Measurements from ENCODE around the gene CPNE2.
"Not testable (repeated sequence)": the region's sequence is repeated elsewhere in the genome, so short reads cannot be mapped to it uniquely, and the experiment has no call there.

CPNE2 gene

DNA sequence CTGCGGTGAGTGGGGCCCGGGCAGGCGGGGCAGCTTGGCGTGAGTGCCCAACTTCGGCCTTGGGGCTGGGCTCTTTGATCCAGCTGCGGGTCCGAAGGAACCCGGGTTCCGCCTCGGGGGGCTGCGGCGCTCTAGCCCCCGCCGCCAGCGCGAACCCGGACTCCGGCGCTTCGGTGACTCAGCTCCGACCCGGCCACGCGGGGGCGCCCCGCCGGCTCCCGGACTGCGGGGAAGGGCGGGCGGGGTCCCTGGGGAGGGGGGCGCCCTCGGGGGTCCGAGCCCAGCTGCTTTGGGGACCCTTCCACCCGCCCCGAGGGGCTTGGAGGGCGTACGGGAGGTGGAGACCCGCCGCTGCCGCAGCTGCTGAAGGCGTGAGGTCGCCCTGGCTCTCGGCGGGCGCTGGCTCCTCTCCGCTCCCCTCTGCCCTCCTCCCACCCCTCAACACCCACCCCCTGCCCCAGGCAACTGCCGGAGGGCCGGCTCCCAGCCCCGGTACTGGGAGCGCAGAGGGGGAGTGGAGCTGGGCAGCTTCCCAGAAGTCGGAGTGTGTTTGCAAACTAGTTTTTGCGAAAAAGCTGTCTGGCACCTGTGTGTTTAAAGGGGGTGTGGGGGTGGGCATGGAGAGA, 516 bp downstream of the CPNE2 start:
- H3K9ac ChIP-seq (ENCODE audit: insufficient read length, low read depth) = peak overlapping the region; percentile 92
- no peak for DNase-seq (ENCODE audit: low read depth, low spot score)
- no peaks in the 10 kb centered on the region for H3K27me3 ChIP-seq (ENCODE audit: insufficient read depth, insufficient read length)
- peaks cover 25% of the 10 kb centered on the region for H3K36me3 ChIP-seq (ENCODE audit: insufficient read depth, insufficient read length, low read length)
- peak overlapping the region; percentile 76 for H3K4me3 ChIP-seq (ENCODE audit: insufficient read length, low read depth)
- H3K4me1 ChIP-seq (ENCODE audit: insufficient read depth, insufficient read length) = peaks cover 22% of the 10 kb centered on the region
- no peak for TF ChIP-seq YY1 (IDR thresholded peaks at IDR 0.05; ENCODE audit: insufficient read depth, insufficient read length)
- TF ChIP-seq SUZ12 (IDR thresholded peaks at IDR 0.05; ENCODE audit: extremely low read depth, insufficient read depth, insufficient read length) = no peak
- TF ChIP-seq ZNF274 (IDR thresholded peaks at IDR 0.05; ENCODE audit: low read depth, low read length) = no peak
- no peaks in the 10 kb centered on the region for H3K9me3 ChIP-seq (ENCODE audit: insufficient read depth, low read length)

DNA sequence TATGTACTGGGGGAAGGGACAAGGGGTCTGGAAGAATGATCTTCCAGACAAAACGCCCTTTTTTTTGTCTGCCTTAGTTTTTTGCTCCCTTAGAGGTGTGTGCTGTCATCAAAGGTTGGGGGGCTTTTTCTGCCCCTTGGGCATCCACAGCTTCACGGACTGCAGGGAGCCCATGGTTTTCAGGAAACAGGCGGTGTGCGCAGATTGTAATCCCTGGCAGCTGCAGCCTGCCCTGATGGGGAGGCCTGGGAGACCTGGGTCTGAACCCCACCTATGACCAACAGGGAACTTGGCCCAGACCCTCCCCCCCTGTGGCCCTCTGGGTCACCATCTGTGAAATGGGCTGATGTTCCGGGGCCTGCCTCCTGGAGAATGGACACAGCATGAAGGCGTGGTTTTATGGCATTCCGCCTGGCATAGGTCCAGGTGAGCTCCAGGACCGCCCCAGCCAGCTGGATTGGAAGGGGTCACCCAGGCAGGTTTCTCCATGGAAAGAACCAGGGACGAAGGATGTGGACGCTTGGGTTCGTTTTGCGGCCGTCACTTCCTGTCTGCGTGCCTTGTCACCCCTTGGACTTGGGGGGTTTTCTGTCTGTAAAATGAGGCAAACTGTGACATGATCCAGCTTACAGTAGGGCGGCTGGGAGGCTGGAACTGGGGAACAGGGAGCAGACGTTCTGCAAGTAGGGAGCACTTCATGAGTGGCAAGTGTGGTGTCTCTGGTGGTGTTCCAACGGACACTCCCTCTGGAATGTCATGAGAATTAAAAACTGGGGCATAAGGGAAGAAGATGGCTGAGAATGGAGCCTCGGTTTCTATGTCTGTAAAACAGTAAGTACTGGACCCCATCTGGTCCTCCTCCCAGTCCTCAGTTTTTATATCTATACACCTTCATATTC, 1.5 kb downstream of the CPNE2 start:
- TF ChIP-seq YY1 (IDR thresholded peaks at IDR 0.05; ENCODE audit: insufficient read depth, insufficient read length) (no peak), ZNF274 (IDR thresholded peaks at IDR 0.05; ENCODE audit: low read depth, low read length) (no peak), SUZ12 (IDR thresholded peaks at IDR 0.05; ENCODE audit: extremely low read depth, insufficient read depth, insufficient read length) (no peak)
- Histone ChIP-seq H3K9ac (ENCODE audit: insufficient read length, low read depth) (peak overlapping the region; percentile 72), H3K27me3 (ENCODE audit: insufficient read depth, insufficient read length) (no peaks in the 10 kb centered on the region), H3K4me3 (ENCODE audit: insufficient read length, low read depth) (peak overlapping the region; percentile 76), H3K4me1 (ENCODE audit: insufficient read depth, insufficient read length) (peaks cover 26% of the 10 kb centered on the region), H3K36me3 (ENCODE audit: insufficient read depth, insufficient read length, low read length) (peaks cover 25% of the 10 kb centered on the region), H3K9me3 (ENCODE audit: insufficient read depth, low read length) (no peaks in the 10 kb centered on the region)
- no peak for DNase-seq (ENCODE audit: low read depth, low spot score)

DNA sequence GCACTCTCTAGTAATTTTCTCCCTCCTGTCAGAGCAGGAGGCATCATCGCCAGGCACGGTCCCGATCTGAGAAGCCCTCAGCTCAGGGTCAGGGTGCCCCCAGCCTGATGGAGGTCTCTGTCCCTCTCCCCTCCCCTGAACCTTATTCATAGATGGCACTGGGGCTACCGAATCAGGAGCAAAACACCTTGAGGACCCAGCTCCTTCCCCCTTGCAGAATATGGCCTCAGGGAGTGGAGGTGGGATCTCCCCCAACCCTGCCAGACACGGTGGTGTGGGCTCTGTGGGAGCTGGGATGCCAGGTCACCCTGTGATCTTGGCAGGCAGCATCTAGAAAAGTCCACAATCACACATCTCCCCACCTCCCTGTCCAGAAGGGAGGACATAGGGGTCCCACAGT, 2.5 kb downstream of the CPNE2 start:
- no peak for DNase-seq (ENCODE audit: low read depth, low spot score)
- TF ChIP-seq SUZ12 (IDR thresholded peaks at IDR 0.05; ENCODE audit: extremely low read depth, insufficient read depth, insufficient read length) = no peak
- no peak for TF ChIP-seq ZNF274 (IDR thresholded peaks at IDR 0.05; ENCODE audit: low read depth, low read length)
- no peak for TF ChIP-seq YY1 (IDR thresholded peaks at IDR 0.05; ENCODE audit: insufficient read depth, insufficient read length)
- Histone ChIP-seq H3K36me3 (ENCODE audit: insufficient read depth, insufficient read length, low read length) (peaks cover 25% of the 10 kb centered on the region), H3K9ac (ENCODE audit: insufficient read length, low read depth) (no peak overlapping the region), H3K4me1 (ENCODE audit: insufficient read depth, insufficient read length) (peaks cover 29% of the 10 kb centered on the region), H3K4me3 (ENCODE audit: insufficient read length, low read depth) (no peak overlapping the region), H3K9me3 (ENCODE audit: insufficient read depth, low read length) (no peaks in the 10 kb centered on the region), H3K27me3 (ENCODE audit: insufficient read depth, insufficient read length) (no peaks in the 10 kb centered on the region)

GRCh38 chr16:57096192-57096591, 3.8 kb downstream of the CPNE2 start:
- peaks cover 25% of the 10 kb centered on the region for H3K36me3 ChIP-seq (ENCODE audit: insufficient read depth, insufficient read length, low read length)
- no peak for TF ChIP-seq YY1 (IDR thresholded peaks at IDR 0.05; ENCODE audit: insufficient read depth, insufficient read length)
- TF ChIP-seq SUZ12 (IDR thresholded peaks at IDR 0.05; ENCODE audit: extremely low read depth, insufficient read depth, insufficient read length) = no peak
- no peak for TF ChIP-seq ZNF274 (IDR thresholded peaks at IDR 0.05; ENCODE audit: low read depth, low read length)
- no peak for DNase-seq (ENCODE audit: low read depth, low spot score)
- no peak overlapping the region for H3K9ac ChIP-seq (ENCODE audit: insufficient read length, low read depth)
- no peaks in the 10 kb centered on the region for H3K9me3 ChIP-seq (ENCODE audit: insufficient read depth, low read length)
- H3K27me3 ChIP-seq (ENCODE audit: insufficient read depth, insufficient read length) = no peaks in the 10 kb centered on the region
- H3K4me1 ChIP-seq (ENCODE audit: insufficient read depth, insufficient read length) = peaks cover 26% of the 10 kb centered on the region
- no peak overlapping the region for H3K4me3 ChIP-seq (ENCODE audit: insufficient read length, low read depth)

DNA sequence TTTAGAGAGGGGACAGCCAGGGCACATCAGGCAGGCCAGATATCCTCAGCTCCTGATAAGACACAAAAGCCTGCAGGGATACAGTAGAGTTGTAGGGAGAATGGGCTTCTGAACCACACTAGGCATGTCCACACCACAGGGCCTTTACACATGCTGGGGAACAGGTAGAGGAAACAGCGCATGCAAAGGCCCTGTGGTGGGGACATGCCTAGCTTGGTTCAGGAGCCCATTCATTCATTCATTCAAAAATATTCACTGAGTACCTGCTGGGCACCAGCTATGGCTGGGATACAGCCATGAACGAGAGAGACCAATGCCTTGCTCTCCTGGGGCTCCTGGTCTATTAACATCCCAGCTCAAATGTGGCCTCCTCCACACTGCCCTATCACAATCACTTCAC, 4.4 kb downstream of the CPNE2 start:
- H3K9ac ChIP-seq (ENCODE audit: insufficient read length, low read depth) = no peak overlapping the region
- peaks cover 25% of the 10 kb centered on the region for H3K36me3 ChIP-seq (ENCODE audit: insufficient read depth, insufficient read length, low read length)
- peaks cover 26% of the 10 kb centered on the region for H3K4me1 ChIP-seq (ENCODE audit: insufficient read depth, insufficient read length)
- no peak for DNase-seq (ENCODE audit: low read depth, low spot score)
- no peaks in the 10 kb centered on the region for H3K27me3 ChIP-seq (ENCODE audit: insufficient read depth, insufficient read length)
- TF ChIP-seq YY1 (IDR thresholded peaks at IDR 0.05; ENCODE audit: insufficient read depth, insufficient read length) (no peak), ZNF274 (IDR thresholded peaks at IDR 0.05; ENCODE audit: low read depth, low read length) (no peak), SUZ12 (IDR thresholded peaks at IDR 0.05; ENCODE audit: extremely low read depth, insufficient read depth, insufficient read length) (no peak)
- no peaks in the 10 kb centered on the region for H3K9me3 ChIP-seq (ENCODE audit: insufficient read depth, low read length)
- H3K4me3 ChIP-seq (ENCODE audit: insufficient read length, low read depth) = no peak overlapping the region

- Histone ChIP-seq H3K4me3 (ENCODE audit: insufficient read length, low read depth) (no peak overlapping the region), H3K27me3 (ENCODE audit: insufficient read depth, insufficient read length) (no peaks in the 10 kb centered on the region), H3K36me3 (ENCODE audit: insufficient read depth, insufficient read length, low read length) (peaks cover 25% of the 10 kb centered on the region), H3K9me3 (ENCODE audit: insufficient read depth, low read length) (no peaks in the 10 kb centered on the region), H3K9ac (ENCODE audit: insufficient read length, low read depth) (no peak overlapping the region), H3K4me1 (ENCODE audit: insufficient read depth, insufficient read length) (peaks cover 28% of the 10 kb centered on the region)
- no peak for DNase-seq (ENCODE audit: low read depth, low spot score)
- no peak for TF ChIP-seq YY1 (IDR thresholded peaks at IDR 0.05; ENCODE audit: insufficient read depth, insufficient read length)
- no peak for TF ChIP-seq SUZ12 (IDR thresholded peaks at IDR 0.05; ENCODE audit: extremely low read depth, insufficient read depth, insufficient read length)
- TF ChIP-seq ZNF274 (IDR thresholded peaks at IDR 0.05; ENCODE audit: low read depth, low read length) = no peak
These were observed 5.9 kb downstream of the CPNE2 start for GRCh38 chr16:57098188-57098841.

GRCh38 chr16:57099965-57100364, 7.6 kb downstream of the CPNE2 start:
- peaks cover 17% of the 10 kb centered on the region for H3K36me3 ChIP-seq (ENCODE audit: insufficient read depth, insufficient read length, low read length)
- not testable (repeated sequence) for DNase-seq (ENCODE audit: low read depth, low spot score)

More at GRCh38 chr16:57099965-57100364, 7.6 kb downstream of the CPNE2 start:
- H3K9ac ChIP-seq (ENCODE audit: insufficient read length, low read depth); H3K4me3 ChIP-seq (ENCODE audit: insufficient read length, low read depth); H3K27me3 ChIP-seq (ENCODE audit: insufficient read depth, insufficient read length); H3K9me3 ChIP-seq (ENCODE audit: insufficient read depth, low read length): not testable (repeated sequence)
- H3K4me1 ChIP-seq (ENCODE audit: insufficient read depth, insufficient read length) = peaks cover 27% of the 10 kb centered on the region
